Fibroblast of skin of left biceps (primary cell): ENCODE measurements around the gene STAG3.
"Not testable (repeated sequence)": the region's sequence is repeated elsewhere in the genome, so short reads cannot be mapped to it uniquely, and the experiment has no call there.

Experiments
- DNase-seq, 2 experiments: peaks; one replicate each; pipeline ENCODE4 v3.0.0-alpha.2; 2013; ENCODE audit warnings: low read depth in 2 of 2

The STAG3 gene

GRCh38 chr7:100247152-100247757, 69.5 kb downstream of the STAG3 start:
- DNase-seq, result peak; percentile 17 to 21

- no peak for DNase-seq
Observed at GRCh38 chr7:100248483-100248882, 70.8 kb downstream of the STAG3 start.

GRCh38 chr7:100257017-100257416, 79.3 kb downstream of the STAG3 start:
- DNase-seq, result no peak

DNA sequence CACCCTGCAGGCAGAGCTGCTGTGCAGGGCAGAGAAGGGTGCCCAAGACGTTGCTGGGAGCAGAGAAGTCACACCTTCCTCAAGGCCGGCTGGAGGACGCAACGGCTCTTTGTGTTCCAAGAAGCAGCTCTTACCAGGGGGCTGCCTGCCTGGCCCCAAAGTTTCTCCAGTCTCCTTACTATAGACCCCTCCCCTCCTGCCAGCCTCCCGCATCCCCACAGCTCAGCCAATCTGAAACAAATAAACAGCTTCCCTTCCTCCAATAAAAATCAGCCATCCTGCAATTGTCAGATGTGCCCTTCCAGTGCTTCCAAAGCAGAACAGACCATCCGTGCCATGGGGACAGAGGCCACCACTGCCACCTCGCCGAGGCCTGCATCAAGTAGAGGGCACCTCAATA, 82.3 kb downstream of the STAG3 start:
- not testable (repeated sequence) for DNase-seq

DNA sequence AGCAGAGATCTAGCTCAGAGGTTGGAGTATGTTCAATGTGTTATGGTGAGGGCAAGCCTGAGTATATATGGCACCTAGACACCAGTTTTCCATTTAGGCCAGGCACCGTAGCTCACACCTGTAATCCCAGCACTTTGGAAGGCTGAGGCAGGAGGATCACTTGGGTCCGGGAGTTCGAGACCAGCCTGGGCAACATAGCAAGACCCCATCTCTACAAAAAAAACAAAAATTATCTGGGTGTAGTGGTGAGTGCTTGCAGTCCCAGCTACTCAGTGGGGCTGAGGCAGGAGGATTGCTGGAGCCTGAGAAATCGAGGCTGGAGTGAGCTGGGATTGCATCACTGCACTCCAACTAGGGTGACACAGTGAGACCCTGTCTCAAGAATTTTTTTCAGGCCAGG, 85.2 kb downstream of the STAG3 start:
- not testable (repeated sequence) for DNase-seq
